Skin of body (tissue), 2 donors: ENCODE results near the gene CYTL1. TPM values are rescaled to one million over a fixed set of nuclear protein-coding genes. Genes with fewer than 3 reads are reported as not detected.
"Not testable (repeated sequence)": the region's sequence is repeated elsewhere in the genome, so short reads cannot be mapped to it uniquely, and the experiment has no call there.

Experiments used
- DNase-seq: peaks from one replicate; lab custom pipeline; 2025; lab: John Stamatoyannopoulos, UW
- total RNA-seq: library from RNA; depleted of rRNA; stranded (reverse); fragments of >200 nt; gene quantifications from one replicate; pipeline ENCODE4 v1.2.3, GENCODE V29; 2014

CYTL1 gene
- total RNA-seq, 1 donor from 2014 or later = 8.9 TPM

- DNase-seq = no peak
These were observed 14.9 kb upstream of the CYTL1 start for GRCh38 chr4:5034206-5034605.

- DNase-seq = no peak
These were observed 14.1 kb upstream of the CYTL1 start for GRCh38 chr4:5033281-5033841.

- DNase-seq = no peak
These were observed 13.6 kb upstream of the CYTL1 start for GRCh38 chr4:5032813-5033212.

GRCh38 chr4:5030927-5031326, 11.7 kb upstream of the CYTL1 start:
- DNase-seq = no peak

- no peak for DNase-seq
These were observed 11.0 kb upstream of the CYTL1 start for GRCh38 chr4:5030221-5030620.

GRCh38 chr4:5029447-5029846, 10.2 kb upstream of the CYTL1 start:
- DNase-seq = no peak

GRCh38 chr4:5028480-5028879, 9.2 kb upstream of the CYTL1 start:
- DNase-seq = no peak

- no peak for DNase-seq
These were observed 8.1 kb upstream of the CYTL1 start for GRCh38 chr4:5027346-5027745.

- no peak for DNase-seq
These were observed 7.1 kb upstream of the CYTL1 start for GRCh38 chr4:5026371-5026770.

GRCh38 chr4:5024673-5025072, 5.4 kb upstream of the CYTL1 start:
- DNase-seq = no peak

GRCh38 chr4:5021546-5021945, 2.3 kb upstream of the CYTL1 start:
- no peak for DNase-seq

GRCh38 chr4:5020341-5020740, 1.1 kb upstream of the CYTL1 start:
- no peak for DNase-seq

GRCh38 chr4:5019796-5020195, 538 bp upstream of the CYTL1 start:
- DNase-seq = no peak

- no peak for DNase-seq
These were observed 655 bp downstream of the CYTL1 start for GRCh38 chr4:5018603-5019002.

GRCh38 chr4:5018096-5018495, 1.2 kb downstream of the CYTL1 start:
- DNase-seq = no peak

GRCh38 chr4:5014007-5014682, 5.1 kb downstream of the CYTL1 start:
- DNase-seq = no peak

- no peak for DNase-seq
These were observed 6.3 kb downstream of the CYTL1 start for GRCh38 chr4:5012958-5013357.

- no peak for DNase-seq
These were observed 6.9 kb downstream of the CYTL1 start for GRCh38 chr4:5012244-5012898.

- DNase-seq = no peak
These were observed 8.3 kb downstream of the CYTL1 start for GRCh38 chr4:5010984-5011383.

GRCh38 chr4:5009796-5010195, 9.5 kb downstream of the CYTL1 start:
- no peak for DNase-seq

GRCh38 chr4:5006932-5007331, 12.3 kb downstream of the CYTL1 start:
- not testable (repeated sequence) for DNase-seq

- no peak for DNase-seq
These were observed 14.8 kb downstream of the CYTL1 start for GRCh38 chr4:5004496-5004895.

- DNase-seq = no peak
These were observed 15.3 kb downstream of the CYTL1 start for GRCh38 chr4:5003918-5004317.
